Subcutaneous adipose tissue (tissue), 4 donors: ENCODE measurements around the gene SLC17A6. TPM values are rescaled to one million over a fixed set of nuclear protein-coding genes. Genes with fewer than 3 reads are reported as not detected.

Source experiments
- CTCF ChIP-seq: fragments of 450-650 bp; IDR thresholded peaks from one replicate; pipeline ENCODE4 v1.5.1; 2016; ENCODE audit warnings: low read depth, mild to moderate bottlenecking, control low read depth, antibody characterized with exemption, moderate library complexity
- total RNA-seq, 4 donors: library from RNA; depleted of rRNA; stranded (reverse); fragments of >200 nt; gene quantifications; one replicate each; pipeline ENCODE4 v1.1.0, GENCODE V29; 2016

The SLC17A6 gene
- total RNA-seq, 4 donors from 2014 or later = not detected

- no peak for TF ChIP-seq CTCF
Measured at GRCh38 chr11:22426915-22427314, 88.7 kb downstream of the SLC17A6 start.

Other genes starting within 250 kb of the SLC17A6 start
- 10 to 100 TPM in 1 of 4 donors, 1 to 10 TPM in 3; 1.7 to 11.9 (median 3.2) TPM for gene ANO5, start 145.3 kb upstream of the SLC17A6 start, total RNA-seq